H54 (cell line): ENCODE measurements around the gene TRPM5.

Source experiments
- DNase-seq: peaks from one replicate; pipeline ENCODE4 v3.0.0; 2011; ENCODE audit warnings: low spot score, mixed read lengths; ENCODE audit not compliant: insufficient read length
- FAIRE-seq: peaks from 3 replicates; lab custom pipeline; 2011; peaks lifted over from hg19 to GRCh38; lab: Jason Lieb, UNC
- POLR2A ChIP-seq: IDR thresholded peaks from 2 replicates; pipeline ENCODE4 v1.6.1; 2011; ENCODE audit warnings: low read depth, mild to moderate bottlenecking, low read length

The TRPM5 gene

GRCh38 chr11:2453436-2453835 is 9.1 kb upstream of the TRPM5 start:
- DNase-seq (no peak), FAIRE-seq (no peak)
- TF ChIP-seq POLR2A = no peak

DNA sequence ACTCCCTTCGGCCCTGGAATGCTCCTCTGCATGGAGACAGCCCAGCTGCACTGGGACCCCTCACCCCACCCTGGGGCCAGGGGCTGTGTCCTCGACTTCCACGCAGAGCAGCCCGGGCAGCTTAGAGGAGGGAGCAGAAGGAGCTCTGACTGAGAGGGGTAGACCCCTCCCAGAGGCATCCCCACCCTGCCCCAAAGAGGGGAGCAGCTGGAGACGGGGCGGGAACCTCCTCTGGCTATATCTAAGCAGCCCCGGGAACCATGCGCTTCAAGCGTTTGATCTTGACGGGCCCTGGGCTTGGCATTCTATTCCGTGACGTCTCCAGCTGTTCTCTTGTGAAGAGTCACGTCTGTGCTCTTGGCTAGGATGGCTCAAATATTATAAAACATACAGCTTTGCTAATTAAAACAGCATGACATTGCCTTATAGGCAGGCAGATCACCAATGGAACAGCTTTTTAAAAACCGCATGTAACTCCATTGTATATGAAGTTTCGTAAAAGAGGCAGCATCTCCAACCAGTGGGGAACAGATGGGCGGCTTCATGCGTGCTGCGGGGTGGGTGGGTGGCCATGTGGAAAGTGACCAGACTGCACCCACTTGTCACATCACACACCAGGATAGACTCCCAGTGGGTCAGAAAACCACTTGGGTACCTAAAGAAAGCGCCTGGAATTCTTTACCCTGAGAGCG is 8.2 kb upstream of the TRPM5 start:
- no peak for TF ChIP-seq POLR2A
- no peak for DNase-seq
- FAIRE-seq = no peak

DNA sequence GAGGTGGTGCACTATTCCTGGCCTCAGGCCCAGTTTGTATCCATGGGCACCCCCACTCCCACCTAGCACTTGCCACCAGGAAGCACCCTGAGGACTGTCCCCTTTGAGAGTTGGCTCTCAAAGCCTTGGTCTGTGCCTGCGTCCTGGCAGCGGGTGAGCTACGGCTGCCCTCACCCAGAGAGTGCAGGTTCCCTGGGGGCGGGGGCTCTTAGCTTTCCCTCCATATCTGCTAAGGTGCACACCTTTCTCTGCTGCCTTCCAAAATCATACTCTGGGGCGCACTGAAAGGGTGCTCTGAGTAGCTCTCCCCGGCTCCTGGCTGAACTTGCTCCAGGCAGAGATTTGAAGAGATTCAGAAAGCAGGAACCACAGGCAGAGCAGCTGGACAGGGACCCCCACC is 7.6 kb upstream of the TRPM5 start:
- no peak for TF ChIP-seq POLR2A
- no peak for DNase-seq
- no peak for FAIRE-seq

DNA sequence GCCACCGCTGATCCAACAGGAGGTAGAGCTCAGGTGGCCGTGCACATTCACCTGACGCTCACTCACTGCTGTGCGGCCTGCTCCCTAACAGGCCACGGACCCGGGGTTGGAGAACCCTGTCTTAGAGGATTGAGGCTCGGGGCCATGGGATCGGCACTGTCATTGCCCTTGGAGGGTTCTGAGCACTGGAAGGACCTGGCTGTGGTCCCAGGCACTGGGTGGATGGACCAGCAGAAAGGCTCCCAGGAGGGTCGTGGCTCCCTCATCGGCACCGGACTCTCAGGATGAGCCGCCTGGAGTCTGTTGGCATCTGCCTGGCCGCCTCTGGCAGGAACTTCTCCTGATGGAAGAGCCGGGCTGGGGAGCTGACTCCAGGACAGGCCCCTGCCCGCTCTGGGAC is 7.0 kb upstream of the TRPM5 start:
- no peak for TF ChIP-seq POLR2A
- FAIRE-seq = no peak
- no peak for DNase-seq

DNA sequence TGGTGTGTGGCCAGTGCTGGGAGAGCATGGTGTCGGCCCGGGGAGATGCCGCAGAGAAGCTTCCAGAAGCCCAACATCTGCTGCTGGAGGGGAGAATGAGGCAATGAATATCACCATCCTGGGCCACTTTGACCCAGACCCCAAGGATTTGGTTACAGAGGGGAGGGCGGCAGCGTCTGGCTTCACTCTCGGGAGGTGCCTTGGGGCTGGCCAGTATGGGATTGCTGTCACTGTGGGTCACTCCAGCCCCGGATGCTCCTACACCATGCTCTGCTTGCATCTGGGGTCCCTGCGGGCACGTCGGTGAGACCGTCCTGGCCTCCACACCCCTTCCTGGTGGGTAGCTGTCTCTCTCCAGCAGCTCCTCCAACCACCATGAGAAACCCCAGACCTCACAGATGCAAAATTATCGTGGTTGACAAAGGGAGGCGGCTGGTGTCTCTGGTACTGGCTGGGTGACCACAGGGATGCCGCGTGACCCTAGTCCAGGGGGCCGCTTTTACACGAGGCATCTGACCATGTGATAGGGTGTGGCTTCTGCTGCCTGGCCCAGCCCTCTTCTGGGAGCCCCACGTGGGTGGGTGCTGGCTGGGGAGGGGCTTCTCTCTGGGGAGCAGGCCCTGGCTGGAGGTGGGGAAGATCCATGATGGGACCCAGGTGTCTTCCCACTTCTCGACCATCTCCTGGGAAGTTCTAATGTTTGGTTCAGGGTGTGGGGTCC is 6.2 kb upstream of the TRPM5 start:
- TF ChIP-seq POLR2A = no peak
- DNase-seq (no peak), FAIRE-seq (no peak)

- TF ChIP-seq POLR2A = no peak
- DNase-seq (no peak), FAIRE-seq (no peak)
Measured at GRCh38 chr11:2449548-2450320, 5.4 kb upstream of the TRPM5 start.

DNA sequence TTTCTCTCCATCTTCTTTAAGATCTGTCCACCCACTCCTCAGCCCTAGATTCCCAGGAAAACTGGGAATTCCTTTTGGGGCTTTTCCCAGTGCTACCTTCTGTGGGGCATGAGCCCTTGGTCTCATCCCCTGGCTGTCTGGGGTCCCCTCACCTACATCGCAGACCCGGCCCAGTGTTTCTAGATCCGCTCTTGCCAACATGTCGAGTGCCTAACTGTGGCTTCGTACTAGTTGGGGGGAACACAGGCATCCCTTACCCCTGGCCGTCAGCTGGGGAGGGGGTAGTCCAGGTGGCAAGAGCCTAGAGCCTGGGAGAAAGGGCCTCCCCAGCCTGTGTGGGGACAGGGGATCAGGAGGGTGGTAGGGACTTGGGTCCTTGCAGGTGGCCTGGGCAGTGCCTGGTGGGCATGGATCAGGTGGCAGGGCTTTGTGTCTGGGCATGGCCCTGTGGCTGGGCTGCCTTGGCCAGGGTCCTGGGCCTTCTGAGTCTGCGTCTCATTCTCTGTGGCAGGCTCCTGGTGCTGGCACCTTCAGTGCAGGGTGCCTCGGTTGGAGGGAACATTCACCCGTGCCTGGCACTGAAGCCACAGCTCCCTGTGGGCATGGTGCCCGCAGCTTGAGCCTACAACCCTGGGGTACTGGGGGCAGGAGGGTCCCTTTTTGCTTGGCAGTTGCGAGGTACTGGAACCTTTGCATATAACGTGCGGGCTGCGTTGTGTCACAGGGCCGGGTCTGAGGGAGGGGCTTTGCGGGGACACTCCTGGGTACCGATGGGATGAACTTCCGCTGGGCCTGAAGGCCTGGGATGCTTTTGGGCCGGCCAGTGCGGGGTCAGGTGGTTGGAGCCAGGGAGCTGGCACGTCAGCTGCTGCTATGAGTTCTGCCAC is 4.6 kb upstream of the TRPM5 start:
- FAIRE-seq (no peak), DNase-seq (no peak)
- no peak for TF ChIP-seq POLR2A

GRCh38 chr11:2447951-2448650 is 3.8 kb upstream of the TRPM5 start:
- DNase-seq = no peak
- no peak for FAIRE-seq
- TF ChIP-seq POLR2A = no peak

- TF ChIP-seq POLR2A = no peak
- FAIRE-seq (no peak), DNase-seq (no peak)
Measured at GRCh38 chr11:2447253-2447950, 3.1 kb upstream of the TRPM5 start.

DNA sequence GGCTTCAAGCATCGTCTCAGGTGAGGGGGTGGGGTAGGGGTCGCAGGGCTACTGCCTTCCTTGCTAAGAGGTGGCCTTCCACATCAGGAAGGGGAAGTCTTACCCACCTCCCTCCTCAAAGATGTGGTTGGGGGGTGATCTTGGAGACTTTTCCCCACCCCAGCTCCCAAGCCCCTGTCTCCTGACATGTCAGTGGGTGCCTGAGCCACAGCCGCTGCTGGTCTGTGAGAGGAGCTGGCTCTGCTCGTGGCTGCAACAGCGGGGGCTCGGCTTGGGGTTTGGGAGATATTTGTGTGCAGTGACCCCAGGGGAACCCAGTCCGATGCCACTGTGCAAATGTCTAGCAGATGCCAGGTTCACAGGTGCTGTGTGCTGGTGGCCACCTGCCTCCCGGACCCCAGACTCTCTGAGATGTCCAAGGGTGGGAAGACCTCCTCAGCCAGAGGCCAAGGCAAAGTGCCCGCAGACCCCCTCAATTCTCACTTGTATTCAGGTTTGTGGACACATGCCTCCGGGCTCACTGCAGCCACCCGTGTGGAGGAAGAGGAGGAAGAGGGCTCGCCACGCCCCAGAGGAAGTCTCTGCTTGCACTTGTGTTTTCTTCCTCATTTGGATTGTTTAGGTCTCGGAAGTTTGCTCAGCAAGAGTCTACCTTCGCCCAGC is 2.4 kb upstream of the TRPM5 start:
- TF ChIP-seq POLR2A = no peak
- FAIRE-seq (no peak), DNase-seq (no peak)

DNA sequence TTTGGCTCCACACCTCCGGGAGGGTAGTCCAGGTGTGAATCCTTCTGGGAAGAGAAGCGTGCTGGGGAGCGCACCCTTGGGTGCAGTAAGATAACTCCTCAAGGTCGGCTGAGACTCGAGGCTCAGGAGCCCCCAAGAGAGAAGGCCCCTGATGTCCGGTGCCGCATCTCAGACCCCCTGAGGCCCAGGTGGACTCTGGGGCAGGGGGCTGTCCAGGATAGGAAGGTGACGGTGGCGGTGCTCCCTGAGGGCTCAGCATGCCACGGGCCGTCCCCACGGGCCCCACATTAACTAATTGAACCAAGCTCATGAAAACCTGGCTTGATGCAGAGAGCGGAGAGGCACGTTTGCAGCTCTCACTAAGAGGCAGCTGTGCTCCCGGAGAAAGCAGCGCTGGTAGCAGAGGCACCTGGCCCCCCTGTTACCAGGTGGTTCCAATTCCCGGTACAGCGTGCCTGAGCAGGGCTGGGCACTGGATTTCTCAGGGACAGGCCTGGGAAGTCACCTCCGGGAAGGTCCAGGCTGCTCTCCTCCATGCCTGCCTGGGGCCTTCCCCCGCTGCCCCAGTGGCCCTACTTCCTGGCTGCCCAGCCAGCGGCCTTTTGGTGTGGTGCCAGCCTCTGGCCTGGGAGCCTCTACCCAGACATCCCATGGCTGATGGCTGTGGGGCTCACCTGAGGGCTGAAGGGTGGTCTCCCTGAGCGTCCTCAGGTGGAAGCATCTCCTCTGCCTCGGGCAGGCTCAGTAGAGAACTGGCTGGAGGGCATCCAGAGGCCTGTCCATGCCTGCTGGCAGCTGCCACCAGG is 1.6 kb upstream of the TRPM5 start:
- FAIRE-seq = no peak
- DNase-seq = no peak
- TF ChIP-seq POLR2A = no peak
